Measurements from ENCODE around the gene RAG2.

- TF ChIP-seq, protein P1, sequence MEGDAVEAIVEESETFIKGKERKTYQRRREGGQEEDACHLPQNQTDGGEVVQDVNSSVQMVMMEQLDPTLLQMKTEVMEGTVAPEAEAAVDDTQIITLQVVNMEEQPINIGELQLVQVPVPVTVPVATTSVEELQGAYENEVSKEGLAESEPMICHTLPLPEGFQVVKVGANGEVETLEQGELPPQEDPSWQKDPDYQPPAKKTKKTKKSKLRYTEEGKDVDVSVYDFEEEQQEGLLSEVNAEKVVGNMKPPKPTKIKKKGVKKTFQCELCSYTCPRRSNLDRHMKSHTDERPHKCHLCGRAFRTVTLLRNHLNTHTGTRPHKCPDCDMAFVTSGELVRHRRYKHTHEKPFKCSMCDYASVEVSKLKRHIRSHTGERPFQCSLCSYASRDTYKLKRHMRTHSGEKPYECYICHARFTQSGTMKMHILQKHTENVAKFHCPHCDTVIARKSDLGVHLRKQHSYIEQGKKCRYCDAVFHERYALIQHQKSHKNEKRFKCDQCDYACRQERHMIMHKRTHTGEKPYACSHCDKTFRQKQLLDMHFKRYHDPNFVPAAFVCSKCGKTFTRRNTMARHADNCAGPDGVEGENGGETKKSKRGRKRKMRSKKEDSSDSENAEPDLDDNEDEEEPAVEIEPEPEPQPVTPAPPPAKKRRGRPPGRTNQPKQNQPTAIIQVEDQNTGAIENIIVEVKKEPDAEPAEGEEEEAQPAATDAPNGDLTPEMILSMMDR (IDR thresholded peaks at IDR 0.05): no peak
- TF ChIP-seq POLR2A (IDR thresholded peaks at IDR 0.05) (no peak), POLR2AphosphoS5 (IDR thresholded peaks at IDR 0.05) (no peak)
These were observed 23.6 kb downstream of the RAG2 start for GRCh38 chr11:36574486-36574885.

All from breast epithelium (tissue), 3 donors.